HG03135 (cell line): ENCODE data around the gene GULP1.
"Not testable (repeated sequence)": the region's sequence is repeated elsewhere in the genome, so short reads cannot be mapped to it uniquely, and the experiment has no call there.

Experiments used
- ATAC-seq: cut with Tn5 transposase; IDR thresholded peaks from one replicate; pipeline ENCODE4 v1.9.1; 2021; ENCODE audit warnings: mild to moderate bottlenecking, moderate library complexity; ENCODE audit not compliant: unreplicated experiment

The GULP1 gene, protein sequence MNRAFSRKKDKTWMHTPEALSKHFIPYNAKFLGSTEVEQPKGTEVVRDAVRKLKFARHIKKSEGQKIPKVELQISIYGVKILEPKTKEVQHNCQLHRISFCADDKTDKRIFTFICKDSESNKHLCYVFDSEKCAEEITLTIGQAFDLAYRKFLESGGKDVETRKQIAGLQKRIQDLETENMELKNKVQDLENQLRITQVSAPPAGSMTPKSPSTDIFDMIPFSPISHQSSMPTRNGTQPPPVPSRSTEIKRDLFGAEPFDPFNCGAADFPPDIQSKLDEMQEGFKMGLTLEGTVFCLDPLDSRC

DNA sequence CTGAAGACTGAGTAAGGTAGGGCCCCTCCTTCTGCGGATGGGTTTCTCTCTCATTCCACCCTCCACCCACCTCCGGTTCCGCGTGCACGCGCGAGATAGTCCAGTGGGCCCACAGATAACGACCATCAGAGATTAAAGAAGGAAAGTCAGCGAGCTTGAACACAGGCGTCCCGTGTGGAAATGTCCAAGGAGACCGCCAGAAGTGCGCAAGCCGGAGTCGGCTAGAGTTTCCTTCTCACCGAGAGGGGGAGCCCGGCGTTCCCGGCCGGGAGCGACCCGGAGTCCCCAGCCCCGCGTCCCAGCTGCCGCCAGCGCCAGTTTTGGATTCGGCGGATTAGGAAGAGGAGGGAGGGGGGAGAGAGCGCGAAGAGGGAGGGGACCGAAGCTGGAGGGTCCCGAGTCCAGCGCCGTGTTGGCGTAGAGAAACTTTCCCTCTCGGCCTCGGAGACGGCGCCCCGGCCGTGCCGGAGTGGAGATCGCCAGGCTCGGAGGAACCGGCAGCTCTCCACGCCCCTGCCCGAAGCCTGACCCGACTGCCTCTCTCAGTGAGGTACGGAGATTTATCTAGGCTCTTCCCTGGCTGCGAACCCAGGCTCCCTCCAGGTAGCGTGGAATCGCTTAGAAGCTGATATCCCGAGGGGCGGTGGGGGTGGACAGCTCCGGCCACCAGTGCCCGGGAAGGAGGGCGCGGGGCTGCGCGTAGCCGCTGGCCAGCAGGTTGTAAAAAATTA, at the start of gene GULP1:
Gene GULP1 (plus strand): TSS at position 258 of the 731 bp plus-strand sequence. CDS start 185,829 bp downstream, outside the sequence.
- no peak for ATAC-seq

DNA sequence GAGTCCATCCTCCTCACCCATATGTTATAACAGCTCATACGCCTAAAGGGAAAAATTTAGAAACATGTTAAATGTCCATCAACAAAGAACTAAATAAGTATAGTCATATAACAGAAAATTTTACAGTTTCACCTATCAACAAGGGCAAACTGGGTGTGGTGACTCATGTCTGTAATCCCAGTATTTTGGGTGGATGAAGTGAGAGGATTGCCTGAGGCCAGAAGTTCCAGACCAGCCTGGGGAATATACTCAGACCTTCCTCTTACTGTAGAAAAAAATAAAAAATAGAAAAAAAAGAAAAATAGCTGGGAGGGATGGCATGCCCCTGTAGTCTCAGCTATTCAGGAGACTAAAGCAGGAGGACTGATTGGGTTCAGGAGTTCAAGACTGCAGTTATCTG, 48.3 kb upstream of the GULP1 start:
- no peak for ATAC-seq

DNA sequence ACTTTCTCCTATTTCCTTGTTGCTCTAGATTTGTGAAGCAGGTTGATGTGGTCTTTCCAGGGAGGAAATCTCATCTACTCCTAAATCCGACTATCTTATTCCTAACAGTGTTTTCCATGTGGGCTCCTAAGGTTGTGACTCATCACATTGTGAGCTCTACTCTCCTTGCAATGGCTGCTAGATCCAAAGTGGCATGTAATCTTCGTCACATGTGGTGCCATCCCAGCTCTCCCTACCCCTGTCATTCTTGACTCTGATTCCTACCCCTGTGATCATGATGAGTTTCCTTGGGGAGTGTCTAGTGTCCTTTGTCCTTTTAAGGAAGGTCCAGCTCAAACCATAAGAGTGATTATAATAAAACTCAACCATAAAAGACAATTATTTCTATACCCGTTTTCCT, 47.3 kb upstream of the GULP1 start:
- ATAC-seq, result no peak

DNA sequence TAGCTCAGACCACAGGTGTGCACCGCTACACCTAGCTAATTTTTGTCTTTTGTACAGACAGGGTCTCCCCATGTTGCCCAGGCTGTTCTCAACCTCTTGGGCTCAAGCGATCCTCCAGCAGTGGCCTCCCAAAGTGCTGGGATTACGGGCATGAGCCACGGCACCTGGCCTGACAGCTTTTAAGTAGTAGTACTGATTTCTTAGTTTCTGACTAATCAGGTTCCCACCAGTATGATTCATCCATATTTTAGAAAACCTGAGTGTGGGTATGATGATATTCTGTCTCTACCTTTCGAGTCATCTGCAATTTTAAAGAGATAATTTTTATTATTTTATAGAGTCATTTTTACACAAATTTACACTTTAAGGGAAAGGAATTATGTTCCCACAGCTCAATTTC, 46.4 kb upstream of the GULP1 start:
- no peak for ATAC-seq

DNA sequence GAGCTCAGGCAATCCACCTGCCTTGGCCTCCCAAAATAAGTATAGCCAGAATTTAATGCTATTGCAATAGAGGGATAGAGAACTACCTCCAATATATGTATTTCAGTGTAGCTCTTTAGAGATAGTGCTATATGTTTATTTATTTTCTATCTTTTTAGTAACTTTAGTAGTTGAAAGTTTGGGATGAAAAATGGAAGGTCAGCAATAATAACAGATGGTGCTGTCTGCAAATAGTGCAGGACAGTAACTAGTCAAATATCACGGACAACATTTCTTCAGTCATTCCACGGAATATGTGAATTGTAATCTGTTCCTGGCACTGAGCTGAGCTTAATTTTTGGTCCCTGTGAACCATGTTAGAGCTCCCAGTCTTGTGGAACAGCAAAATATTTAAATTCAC, 43.2 kb upstream of the GULP1 start:
- no peak for ATAC-seq

DNA sequence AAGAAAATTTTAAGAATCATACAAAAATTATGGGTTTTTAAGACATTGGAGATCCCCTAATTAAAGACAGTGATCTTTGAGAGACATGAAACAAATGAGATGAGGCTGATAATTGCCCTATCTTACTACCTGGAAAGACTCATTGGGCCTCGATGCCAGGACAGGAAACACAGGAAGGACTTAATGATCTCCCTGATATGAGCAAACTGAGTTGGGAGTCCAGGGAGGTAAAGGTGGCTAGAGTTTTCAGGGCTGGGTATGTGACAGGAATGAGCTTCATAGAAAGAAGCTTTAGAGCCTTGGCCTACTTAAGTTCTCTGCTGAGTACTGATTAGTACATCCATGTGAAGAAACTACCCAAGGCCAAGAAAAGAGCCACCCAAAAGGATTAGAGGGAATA, 40.6 kb upstream of the GULP1 start:
- no peak for ATAC-seq

DNA sequence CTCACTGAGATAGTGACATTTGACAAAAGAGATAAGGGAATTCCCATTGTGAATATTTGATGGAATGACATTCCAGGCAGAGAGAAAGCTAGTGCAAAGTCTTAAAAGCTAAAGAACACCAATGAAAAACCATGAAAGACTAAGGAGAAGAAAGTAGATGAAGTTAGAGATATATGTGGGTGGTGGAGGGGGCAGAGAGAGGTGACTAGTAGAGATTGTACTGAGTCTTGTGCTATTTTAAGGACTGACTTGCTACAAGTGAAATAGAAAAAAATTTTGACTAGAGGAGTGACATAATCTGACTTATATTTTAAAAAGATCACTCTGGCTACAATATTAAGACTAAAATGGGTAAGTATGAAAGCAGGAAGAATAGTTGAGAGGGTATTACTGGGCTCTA, 35.3 kb upstream of the GULP1 start:
- ATAC-seq, result no peak

DNA sequence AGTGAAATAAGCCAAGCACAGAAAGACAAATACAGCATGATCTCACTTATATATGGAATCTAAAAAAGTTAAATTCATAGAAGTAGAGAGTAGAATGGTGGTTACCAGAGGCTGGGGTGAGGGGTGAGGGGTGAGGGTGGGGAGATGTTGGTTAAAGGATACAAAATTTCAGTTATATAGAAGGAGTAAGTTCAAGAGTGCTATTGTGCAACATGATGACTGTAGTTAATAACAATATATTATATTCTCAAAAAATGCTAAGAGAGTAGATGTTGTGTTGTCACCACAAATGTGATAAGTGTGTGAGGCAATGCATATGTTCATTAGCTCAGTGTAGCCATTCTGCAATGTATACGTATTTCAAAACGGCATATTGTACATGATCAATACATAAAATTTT, 26.4 kb upstream of the GULP1 start:
- no peak for ATAC-seq

DNA sequence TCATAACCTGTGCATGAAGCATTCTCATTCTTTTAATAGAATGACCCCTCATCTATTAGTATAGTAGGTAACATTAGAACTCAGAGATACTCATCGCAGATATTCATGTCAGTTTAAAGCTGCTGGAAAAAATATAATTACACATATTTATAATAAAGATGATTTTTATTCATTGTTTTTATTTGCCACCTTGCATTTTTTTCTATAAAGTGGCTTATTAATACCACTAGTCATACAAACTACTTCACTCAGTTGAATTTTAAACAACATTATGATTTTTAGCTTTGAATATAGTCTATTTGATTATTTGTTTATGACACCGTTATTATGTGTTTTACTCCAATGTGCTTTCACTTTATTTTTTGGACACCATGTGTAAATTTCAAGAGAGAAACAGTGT, 23.9 kb upstream of the GULP1 start:
- no peak for ATAC-seq

DNA sequence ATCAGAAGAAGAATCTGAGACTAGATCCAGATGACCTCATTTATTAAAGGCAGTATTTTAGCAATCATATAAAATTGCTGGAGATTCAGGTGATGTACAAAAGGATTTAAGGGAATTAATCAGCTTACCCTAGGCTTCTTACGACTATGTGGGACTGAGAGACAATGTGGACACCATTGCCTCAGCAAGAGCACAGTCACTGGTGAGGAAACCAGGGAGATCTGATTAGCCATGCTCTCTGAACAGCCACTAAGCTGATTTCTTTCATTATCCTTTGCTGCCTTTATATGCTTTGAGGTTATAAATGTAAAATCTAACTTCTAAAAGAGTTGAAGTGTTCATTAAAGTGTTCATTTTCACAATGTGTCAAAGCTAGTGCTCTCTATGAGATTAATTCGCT, 22.7 kb upstream of the GULP1 start:
- no peak for ATAC-seq

DNA sequence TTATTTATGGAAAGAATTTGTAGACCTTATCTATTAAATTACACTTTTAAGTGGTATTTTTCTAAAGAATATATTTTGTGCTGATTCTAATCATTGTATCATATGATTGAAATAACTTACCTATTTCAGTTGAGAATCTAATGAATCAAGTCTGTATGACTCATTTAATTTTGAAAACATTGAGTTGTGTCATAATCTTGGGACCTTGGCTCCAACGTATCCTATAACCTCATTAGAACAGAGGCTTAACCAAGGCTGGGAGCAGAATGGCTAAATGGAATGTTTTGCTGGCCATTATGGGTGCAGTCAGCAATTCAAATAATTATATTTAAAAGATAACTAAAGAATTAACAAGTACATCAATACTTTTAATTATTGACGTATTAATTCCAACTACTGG, 19.6 kb upstream of the GULP1 start:
- ATAC-seq, result no peak

DNA sequence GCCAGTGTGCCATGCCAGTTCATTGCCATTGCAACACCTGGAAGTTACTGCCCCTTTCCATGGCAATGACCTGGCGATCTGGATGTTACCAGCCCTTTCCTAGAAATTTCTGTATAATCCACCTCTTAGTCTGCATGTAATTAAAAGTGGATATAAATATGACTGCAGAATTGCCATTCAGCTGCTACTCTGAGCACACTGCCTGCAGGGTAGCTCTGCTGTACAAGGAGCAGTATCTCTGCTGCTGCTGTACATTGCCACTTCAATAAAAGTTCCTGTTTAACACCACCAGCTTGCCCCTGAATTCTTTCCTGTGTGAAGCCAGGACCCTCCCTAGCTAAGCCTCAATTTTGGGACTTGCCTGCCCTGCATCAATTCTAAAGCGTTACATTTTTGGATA, 17.4 kb upstream of the GULP1 start:
- ATAC-seq, result no peak

DNA sequence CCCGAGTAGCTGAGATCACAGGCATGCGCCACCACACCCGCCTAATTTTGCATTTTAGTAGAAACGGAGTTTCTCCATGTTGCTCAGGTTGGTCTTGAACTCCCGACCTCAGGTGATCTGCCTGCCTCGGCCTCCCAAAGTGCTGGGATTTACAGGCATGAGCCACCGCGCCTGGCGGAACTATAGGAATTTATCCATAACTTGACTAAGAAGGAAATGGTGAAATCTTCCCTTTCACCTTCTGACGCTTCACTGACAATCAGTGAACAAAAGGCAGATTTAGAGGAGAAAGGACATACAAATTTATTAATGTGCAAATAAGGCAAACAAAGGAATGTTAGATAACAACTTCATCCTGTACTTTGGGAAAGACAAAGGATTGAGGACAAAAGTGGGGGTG, 15.4 kb upstream of the GULP1 start:
- no peak for ATAC-seq

DNA sequence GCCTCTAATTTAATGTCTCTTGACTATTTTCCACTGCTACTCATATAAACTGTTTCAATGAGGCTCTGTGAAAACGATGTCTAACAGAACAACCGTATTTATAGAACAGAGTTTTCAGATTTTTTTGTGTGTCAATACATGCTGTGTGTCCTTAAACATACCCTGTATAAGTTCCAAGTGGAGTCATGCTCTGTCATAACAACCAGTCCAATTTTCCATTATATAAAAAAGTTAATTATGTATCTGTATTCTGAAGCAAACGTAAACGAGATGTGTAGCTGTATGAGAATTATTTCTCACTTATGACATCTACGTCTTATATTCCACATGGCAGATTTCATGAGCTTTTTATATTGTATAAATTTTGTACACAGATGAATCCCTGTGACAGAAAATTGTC, 13.9 kb upstream of the GULP1 start:
- ATAC-seq, result no peak

DNA sequence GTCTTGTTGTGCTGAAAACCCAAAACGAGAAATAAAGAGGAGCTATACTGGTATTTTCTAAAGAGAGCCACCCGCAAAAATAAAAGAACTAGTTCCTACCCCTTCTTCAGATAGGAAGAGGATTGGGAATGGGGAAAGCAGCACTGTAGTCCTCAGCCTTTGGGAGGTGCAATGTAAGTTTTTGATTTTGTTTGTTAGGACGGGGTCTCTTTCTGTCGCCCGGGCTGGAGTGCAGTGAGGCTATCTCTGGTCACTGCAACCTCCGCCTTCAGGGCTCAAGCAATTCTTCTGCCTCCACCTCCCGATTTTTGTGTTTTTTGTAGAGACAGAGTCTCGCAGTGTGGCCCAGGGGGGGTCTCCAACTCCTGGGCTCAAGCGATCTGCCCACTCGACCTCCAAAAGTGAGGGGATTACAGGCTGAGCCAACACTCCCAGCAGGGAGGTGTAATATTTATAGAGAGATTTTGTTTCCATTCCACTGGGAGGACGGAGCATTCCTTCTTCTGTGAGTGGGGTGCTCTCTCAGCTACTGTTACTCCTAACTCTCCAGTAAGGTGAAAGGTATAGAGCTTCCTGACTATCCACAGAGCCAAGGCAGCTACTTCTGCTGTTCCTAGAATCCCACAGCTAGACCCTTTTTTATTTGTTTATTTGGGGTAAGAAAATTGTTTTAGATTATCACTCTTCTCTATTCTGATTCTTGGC, 13.1 kb upstream of the GULP1 start:
- no peak for ATAC-seq

DNA sequence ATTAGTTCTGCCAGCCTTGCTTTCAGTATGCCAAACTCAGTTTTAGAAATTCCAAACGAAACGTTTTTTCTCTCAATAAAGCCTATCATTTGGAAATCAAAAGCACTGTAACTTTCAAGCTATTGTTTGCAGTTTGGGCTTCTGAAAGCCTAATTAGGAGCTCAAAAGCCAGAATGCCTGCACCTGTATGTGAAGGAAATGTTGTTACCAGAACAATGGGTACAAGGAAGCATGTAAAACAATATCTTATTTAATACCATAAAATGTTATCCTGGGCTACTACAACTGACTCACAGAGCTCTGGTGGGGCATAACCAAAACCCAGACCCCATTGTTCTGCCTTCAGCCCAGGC, 12.6 kb upstream of the GULP1 start:
- ATAC-seq, result no peak

DNA sequence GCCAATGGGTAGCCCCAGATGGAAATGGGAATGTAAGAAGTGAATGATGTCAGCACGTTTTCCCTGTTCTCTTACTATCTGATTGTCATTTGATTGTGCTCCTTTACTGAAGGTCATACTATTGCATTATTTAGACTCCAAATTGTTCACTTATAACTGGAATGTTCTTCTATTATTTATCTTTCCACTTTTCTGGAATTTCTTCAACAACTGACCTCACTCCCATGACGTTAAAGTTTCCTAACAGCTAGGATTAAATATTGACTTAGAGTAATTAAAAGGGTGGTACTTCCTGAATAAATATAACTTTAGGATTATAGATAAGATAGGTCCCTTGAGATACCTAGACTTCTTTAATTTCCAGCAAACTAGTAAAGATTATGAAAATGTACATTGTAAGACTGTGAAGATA, 10.9 kb upstream of the GULP1 start:
- ATAC-seq, result no peak

DNA sequence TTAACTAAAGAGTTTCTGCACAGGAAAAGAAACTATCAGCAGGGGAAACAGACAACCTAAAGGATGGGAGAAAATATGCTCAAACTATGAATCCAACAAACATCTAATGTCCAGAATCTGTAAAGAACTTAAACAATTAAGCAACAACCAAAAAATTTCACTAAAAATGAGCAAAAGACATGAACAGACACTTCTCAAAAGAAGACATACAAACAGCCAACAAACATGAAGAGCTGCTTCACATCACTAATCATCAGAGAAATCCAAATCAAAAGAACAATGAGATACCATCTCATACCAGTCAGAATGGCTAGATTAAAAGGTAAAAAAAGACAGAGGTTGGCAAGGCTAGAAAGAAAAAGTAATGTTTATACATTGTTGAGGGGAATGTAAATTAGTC, 8.8 kb upstream of the GULP1 start:
- ATAC-seq, result no peak

DNA sequence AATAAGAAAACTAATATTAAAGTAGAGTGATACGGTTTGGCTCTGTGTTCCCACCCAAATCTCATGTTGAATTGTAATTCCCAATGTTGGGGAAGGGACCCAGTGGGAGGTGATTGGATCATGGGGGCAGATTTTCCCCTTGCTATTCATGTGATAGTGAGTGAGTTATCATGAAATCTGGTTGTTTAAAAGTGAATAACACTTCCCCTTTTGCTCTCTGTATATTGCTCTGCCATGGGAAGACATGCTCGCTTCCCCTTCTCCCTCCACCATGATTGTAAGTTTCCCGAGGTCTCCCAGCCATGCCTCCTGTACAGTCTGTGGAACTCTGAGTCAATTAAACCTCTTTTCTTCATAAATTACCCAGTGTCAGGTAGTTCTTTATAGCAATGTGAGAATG, 7.4 kb upstream of the GULP1 start:
- not testable (repeated sequence) for ATAC-seq

DNA sequence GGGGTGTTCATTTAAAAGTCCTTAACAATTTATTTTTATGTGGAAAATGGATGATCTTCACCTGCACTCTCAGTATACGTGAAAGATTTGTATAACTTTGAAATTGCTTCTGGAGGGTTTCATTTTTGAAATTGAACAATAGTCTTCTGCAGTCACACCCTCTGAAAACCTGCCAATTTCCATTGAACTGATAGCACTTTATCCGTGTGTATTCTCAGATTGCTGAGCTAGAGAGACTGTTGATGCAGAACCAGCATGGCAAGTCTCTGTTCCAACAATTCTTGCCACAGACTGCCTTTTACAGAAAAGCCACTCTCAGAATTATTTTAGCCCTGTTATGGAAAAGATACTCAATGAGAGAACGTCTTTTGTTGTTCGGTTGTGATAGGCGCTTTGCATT, 6.6 kb upstream of the GULP1 start:
- no peak for ATAC-seq

DNA sequence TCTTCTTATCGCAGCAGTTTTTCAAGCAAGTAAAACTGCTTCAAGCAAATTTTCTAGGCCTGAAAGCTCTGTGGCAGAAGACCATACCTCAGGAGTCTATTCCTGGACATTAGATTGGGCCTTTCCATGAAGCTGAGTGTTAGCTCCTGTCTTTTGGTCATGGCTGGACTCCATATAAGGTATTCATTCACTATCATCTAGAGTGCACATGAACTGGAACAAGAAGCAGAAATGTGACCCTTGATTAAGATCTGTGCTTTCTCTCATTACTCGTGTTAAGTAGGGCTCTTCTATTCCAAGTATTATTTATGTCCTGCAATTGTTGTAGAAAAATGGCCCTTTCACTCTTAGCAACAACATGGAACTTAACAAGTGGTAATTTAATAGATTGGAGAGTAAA, 5.9 kb upstream of the GULP1 start:
- no peak for ATAC-seq

DNA sequence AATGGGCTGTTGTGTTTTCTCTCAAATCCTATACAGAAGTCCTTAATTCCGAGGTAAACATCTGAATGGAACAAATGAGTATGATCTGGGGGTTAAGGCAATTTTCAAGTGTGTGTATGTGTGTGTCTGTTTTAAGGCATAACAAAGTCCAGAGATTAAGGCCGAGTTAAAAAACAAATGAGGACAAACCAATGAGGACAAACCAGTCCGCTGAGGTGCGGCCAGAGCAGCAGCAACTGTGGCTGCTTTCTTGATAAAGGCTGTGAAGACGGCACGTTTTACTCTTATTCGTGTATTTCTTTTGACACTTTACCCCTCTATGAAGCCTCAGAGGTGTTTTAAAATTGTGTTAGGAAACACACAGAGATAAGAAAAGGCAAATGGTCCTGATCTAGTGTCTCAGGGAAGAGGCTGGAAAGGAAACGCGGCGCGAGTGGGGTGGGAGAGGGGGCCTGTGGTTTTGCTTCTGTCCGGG, 495 bp upstream of the GULP1 start:
- ATAC-seq, result no peak
